ENCODE data around the gene ZNF775. TPM values are rescaled to one million over a fixed set of nuclear protein-coding genes. Genes with fewer than 3 reads are reported as not detected.
A peak's percentile ranks its signal among the peaks of the same experiment; 100 is the strongest.

Gene ZNF775
- polyA plus RNA-seq: 1 to 10 TPM; 3.3 to 5.5 (median 5.5) TPM

- H3K4me1 Mint-ChIP-seq: peaks cover 30 to 33% of the 10 kb centered on the region in 2 donors
- no peaks in the 10 kb centered on the region for H3K36me3 Mint-ChIP-seq
Observed at GRCh38 chr7:150378853-150379440, at the start of gene ZNF775. ZNF775 (plus strand) TSS chr7:150379330; CDS start chr7:150388471, 9,141 bp downstream.

DNA sequence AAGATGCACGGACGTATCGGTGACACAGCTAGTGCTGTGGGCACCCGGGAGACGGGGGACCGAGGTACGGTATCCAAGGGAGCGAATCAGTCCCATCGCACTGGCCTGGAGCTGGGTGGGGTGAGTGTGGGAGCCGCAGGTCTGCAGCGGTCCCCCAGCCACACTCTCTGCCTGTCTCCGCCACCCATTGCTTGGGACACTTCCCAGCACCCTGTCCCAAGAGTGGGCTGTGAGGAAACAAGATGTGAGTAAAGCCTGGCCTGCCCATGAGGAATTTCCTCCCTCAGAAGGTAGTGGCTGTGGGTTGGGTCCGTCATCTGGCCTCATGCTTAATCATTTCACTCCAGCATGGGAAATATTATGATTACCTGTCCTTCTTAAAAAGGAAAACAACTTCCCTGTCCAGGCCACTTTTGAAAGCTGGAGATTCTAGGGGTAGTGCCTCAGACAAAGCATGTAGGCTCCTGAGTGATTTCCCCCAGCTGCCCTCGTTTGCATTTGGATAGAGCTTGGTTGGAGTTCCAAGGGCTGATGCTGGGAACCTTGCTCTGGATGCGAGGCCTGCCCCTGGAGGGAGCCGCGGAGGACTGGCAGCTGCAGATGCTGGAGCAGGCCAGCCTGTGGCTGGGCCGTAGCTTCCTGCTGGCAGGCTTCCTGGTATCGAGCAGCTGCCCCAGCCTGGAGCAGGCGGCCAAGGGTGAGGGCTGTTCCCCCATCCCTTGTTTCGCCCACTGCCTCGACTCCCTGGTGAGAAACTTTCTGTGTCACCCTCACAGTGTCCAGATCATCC lies 49.6 kb upstream of the ZNF775 start:
- no peak for DNase-seq
- H3K27ac Mint-ChIP-seq: peak overlapping the region in 1 of 6 donors; percentile 71
- no peaks in the 10 kb centered on the region for H3K9me3 Mint-ChIP-seq
- peaks cover 12 to 30% (median 24%) of the 10 kb centered on the region in 3 donors for H3K36me3 Mint-ChIP-seq
- peaks cover 0 to 2% (median 0%) of the 10 kb centered on the region in 3 donors for H3K27me3 Mint-ChIP-seq (ENCODE audit: low read depth in 3 of 3)
- H3K4me1 Mint-ChIP-seq: peaks cover 8% of the 10 kb centered on the region in 2 donors
- H3K4me3 Mint-ChIP-seq: no peak overlapping the region

More at GRCh38 chr7:150378853-150379440, at the start of gene ZNF775:
- Mint-ChIP-seq H3K9me3 (no peaks in the 10 kb centered on the region), H3K27me3 (ENCODE audit: low read depth in 3 of 3) (peaks cover 2 to 10% (median 6%) of the 10 kb centered on the region in 3 donors), H3K27ac (peak within 1 kb of the TSS; percentile 82 to 93 (median 90)), H3K4me3 (peak within 1 kb of the TSS; percentile 88 to 92 (median 92))
- peak; percentile 92 to 94 (median 93) for DNase-seq

DNA sequence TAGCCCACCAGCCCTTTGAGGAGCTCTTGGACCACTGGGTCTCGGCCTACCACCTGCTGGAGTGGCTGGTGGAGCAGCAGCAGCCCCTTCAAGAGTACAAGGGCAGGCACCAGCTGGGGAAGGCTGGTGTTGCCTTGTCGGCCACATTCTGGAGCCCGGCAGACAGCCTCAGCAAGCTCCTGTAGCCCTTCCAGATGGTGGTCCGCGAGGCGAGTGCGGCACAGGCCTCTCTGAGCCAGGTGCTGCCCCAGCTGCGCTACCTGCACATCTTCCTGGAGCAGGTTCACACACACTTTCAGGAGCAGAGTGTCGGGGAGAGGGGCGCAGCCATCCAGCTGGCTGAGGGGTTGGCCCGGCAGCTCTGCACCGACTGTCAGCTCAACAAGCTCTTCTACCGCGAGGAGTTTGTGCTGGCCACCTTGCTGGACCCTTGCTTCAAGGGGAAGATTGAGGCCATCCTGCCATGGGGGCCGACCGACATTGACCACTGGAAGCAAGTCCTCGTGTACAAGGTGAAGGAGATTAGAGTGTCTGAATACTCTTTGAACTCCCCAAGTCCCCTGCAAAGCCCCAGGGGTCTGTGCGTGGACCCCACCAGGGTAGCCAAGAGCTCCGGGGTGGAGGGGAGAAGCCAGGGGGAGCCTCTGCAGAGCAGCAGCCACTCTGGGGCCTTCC lies 48.8 kb upstream of the ZNF775 start:
- peaks cover 0 to under 1% of the 10 kb centered on the region in 2 donors for H3K4me1 Mint-ChIP-seq
- no peak for DNase-seq
- peaks cover 12 to 30% (median 24%) of the 10 kb centered on the region in 3 donors for H3K36me3 Mint-ChIP-seq
- H3K4me3 Mint-ChIP-seq: no peak overlapping the region
- no peak overlapping the region for H3K27ac Mint-ChIP-seq
- H3K9me3 Mint-ChIP-seq: no peaks in the 10 kb centered on the region
- peaks cover 0 to under 1% (median 0%) of the 10 kb centered on the region in 3 donors for H3K27me3 Mint-ChIP-seq (ENCODE audit: low read depth in 3 of 3)

DNA sequence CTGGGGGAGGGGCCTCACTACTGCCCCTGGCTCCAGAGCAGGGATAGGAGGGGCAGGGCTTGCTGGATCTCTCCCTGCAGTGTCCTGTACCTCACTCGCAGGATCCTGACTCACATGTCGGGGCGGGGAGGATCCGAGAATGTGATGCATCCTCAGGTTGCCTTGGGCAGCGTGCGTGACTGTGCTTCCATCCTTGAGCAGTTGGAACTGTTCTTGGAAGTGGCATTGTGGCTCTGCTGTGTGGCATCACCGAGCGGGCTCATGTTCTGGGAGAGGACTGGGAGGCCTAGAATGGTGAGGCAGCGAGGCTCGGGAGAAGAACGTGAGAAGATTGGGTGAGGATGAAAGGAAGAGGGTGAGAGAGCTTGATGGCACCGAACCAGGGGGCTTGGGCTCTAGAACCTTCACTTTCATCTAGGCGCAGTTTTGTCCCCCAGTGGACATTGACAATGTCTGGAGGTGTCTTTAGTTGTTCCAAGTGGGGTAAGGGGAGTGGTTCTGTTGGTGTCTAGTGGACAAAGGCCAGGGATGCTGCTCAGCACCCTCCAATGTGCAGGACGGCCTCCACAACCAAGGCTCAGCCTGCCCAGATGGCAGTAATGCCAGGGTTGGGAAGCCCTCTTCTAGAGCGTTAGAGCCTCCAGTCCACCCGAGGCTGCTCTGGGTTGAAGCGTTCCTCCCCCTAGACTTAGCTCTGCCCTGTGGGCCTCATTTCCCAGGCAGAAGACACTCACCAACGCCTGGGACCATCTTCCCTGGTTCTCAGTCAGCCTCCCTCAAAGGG lies 46.1 kb upstream of the ZNF775 start:
- DNase-seq: no peak
- Mint-ChIP-seq H3K4me1 (no peaks in the 10 kb centered on the region), H3K27me3 (ENCODE audit: low read depth in 3 of 3) (peaks cover 0 to 2% (median 0%) of the 10 kb centered on the region in 3 donors), H3K4me3 (no peak overlapping the region), H3K27ac (no peak overlapping the region), H3K36me3 (peaks cover 11 to 20% (median 13%) of the 10 kb centered on the region in 3 donors), H3K9me3 (no peaks in the 10 kb centered on the region)

GRCh38 chr7:150333659-150334058 lies 45.5 kb upstream of the ZNF775 start:
- H3K27ac Mint-ChIP-seq: no peak overlapping the region
- no peak overlapping the region for H3K4me3 Mint-ChIP-seq
- H3K9me3 Mint-ChIP-seq: no peaks in the 10 kb centered on the region
- no peak for DNase-seq
- peaks cover 9 to 17% (median 10%) of the 10 kb centered on the region in 3 donors for H3K36me3 Mint-ChIP-seq
- H3K4me1 Mint-ChIP-seq: no peaks in the 10 kb centered on the region
- H3K27me3 Mint-ChIP-seq (ENCODE audit: low read depth in 3 of 3): peaks cover 0 to 2% (median 0%) of the 10 kb centered on the region in 3 donors

- no peak for DNase-seq
- Mint-ChIP-seq H3K27ac (peak overlapping the region in 2 of 6 donors; percentile 60 to 80), H3K4me1 (no peaks in the 10 kb centered on the region), H3K27me3 (ENCODE audit: low read depth in 3 of 3) (peaks cover 0 to 2% (median 0%) of the 10 kb centered on the region in 3 donors), H3K9me3 (no peaks in the 10 kb centered on the region), H3K36me3 (peaks cover 6 to 15% (median 7%) of the 10 kb centered on the region in 3 donors), H3K4me3 (no peak overlapping the region)
Observed at GRCh38 chr7:150334108-150334507, 45.0 kb upstream of the ZNF775 start.

- Mint-ChIP-seq H3K4me1 (peaks cover 0 to 2% of the 10 kb centered on the region in 2 donors), H3K27ac (peak overlapping the region in 1 of 6 donors; percentile 42), H3K27me3 (ENCODE audit: low read depth in 3 of 3) (peaks cover 0 to 5% (median 4%) of the 10 kb centered on the region in 3 donors), H3K9me3 (no peaks in the 10 kb centered on the region), H3K4me3 (no peak overlapping the region), H3K36me3 (peaks cover 4 to 12% (median 6%) of the 10 kb centered on the region in 3 donors)
- no peak for DNase-seq
Observed at GRCh38 chr7:150335108-150335773, 43.9 kb upstream of the ZNF775 start.

DNA sequence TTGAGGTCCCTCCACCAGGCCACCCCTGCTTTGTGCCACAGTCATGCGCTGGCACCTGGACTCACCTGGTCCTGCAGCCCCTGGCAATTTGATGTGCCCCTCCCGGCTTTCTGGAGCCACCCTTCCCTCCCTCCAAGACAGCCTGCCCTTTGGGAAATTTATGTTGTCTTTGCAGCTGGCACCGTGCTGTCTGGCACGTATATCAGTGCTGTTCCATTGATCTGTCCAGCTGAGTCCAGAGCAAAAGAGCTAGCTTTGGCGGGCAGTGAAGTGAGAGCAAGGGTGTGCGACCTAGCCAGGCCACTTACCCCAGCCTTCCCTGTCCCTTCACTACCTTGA lies 43.4 kb upstream of the ZNF775 start:
- Mint-ChIP-seq H3K9me3 (no peaks in the 10 kb centered on the region), H3K4me3 (no peak overlapping the region), H3K27me3 (ENCODE audit: low read depth in 3 of 3) (peaks cover 0 to 5% (median 4%) of the 10 kb centered on the region in 3 donors), H3K36me3 (peaks cover 4 to 12% (median 6%) of the 10 kb centered on the region in 3 donors), H3K4me1 (peaks cover 0 to 2% of the 10 kb centered on the region in 2 donors), H3K27ac (no peak overlapping the region)
- no peak for DNase-seq

GRCh38 chr7:150336746-150337145 lies 42.4 kb upstream of the ZNF775 start:
- H3K27ac Mint-ChIP-seq: no peak overlapping the region
- no peak overlapping the region for H3K4me3 Mint-ChIP-seq
- peaks cover 0 to 2% of the 10 kb centered on the region in 2 donors for H3K4me1 Mint-ChIP-seq
- no peak for DNase-seq
- peaks cover 4 to 6% (median 6%) of the 10 kb centered on the region in 3 donors for H3K36me3 Mint-ChIP-seq
- H3K27me3 Mint-ChIP-seq (ENCODE audit: low read depth in 3 of 3): peaks cover 2 to 6% (median 4%) of the 10 kb centered on the region in 3 donors
- H3K9me3 Mint-ChIP-seq: no peaks in the 10 kb centered on the region

GRCh38 chr7:150337179-150337578 lies 42.0 kb upstream of the ZNF775 start:
- peaks cover 5 to 10% (median 6%) of the 10 kb centered on the region in 3 donors for H3K27me3 Mint-ChIP-seq (ENCODE audit: low read depth in 3 of 3)
- H3K4me1 Mint-ChIP-seq: peaks cover 0 to 2% of the 10 kb centered on the region in 2 donors
- H3K27ac Mint-ChIP-seq: no peak overlapping the region
- no peak overlapping the region for H3K4me3 Mint-ChIP-seq
- DNase-seq: no peak
- peaks cover 0 to 2% (median 0%) of the 10 kb centered on the region in 6 donors for H3K9me3 Mint-ChIP-seq
- H3K36me3 Mint-ChIP-seq: peaks cover 4 to 6% (median 6%) of the 10 kb centered on the region in 3 donors

DNA sequence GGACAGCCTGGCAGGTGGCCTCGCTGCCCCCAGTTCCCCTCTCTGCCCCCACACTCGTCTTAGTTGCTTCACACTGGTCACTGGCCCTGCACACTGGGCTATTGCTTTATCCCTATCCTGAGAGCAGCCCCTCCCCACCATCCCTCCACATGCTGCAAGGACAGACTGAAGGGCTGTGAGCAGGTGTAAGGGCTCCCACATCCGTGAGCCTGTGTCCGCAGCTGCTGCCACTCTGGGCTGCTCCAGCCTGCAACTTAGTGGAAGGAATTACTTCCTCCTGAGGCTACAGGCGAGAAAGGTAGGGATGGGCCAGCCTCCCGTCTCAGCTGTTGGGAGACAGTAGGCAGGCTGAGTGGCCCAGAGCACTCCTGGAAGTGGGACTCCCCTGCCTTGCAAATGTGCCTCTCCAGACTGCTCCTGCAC lies 41.5 kb upstream of the ZNF775 start:
- DNase-seq: no peak
- H3K9me3 Mint-ChIP-seq: peaks cover 0 to 2% (median 0%) of the 10 kb centered on the region in 6 donors
- no peak overlapping the region for H3K27ac Mint-ChIP-seq
- H3K4me1 Mint-ChIP-seq: peaks cover 0 to 2% of the 10 kb centered on the region in 2 donors
- H3K4me3 Mint-ChIP-seq: no peak overlapping the region
- H3K27me3 Mint-ChIP-seq (ENCODE audit: low read depth in 3 of 3): peaks cover 6 to 10% (median 9%) of the 10 kb centered on the region in 3 donors
- peaks cover 4 to 6% (median 6%) of the 10 kb centered on the region in 3 donors for H3K36me3 Mint-ChIP-seq

- Mint-ChIP-seq H3K27me3 (ENCODE audit: low read depth in 3 of 3) (peaks cover 9 to 13% (median 11%) of the 10 kb centered on the region in 3 donors), H3K4me3 (no peak overlapping the region), H3K4me1 (peaks cover 0 to 2% of the 10 kb centered on the region in 2 donors), H3K9me3 (peaks cover 0 to 2% (median under 1%) of the 10 kb centered on the region in 6 donors), H3K27ac (no peak overlapping the region), H3K36me3 (peaks cover 3 to 6% (median 4%) of the 10 kb centered on the region in 3 donors)
- no peak for DNase-seq
Observed at GRCh38 chr7:150338166-150338829, 40.8 kb upstream of the ZNF775 start.
